Lower leg skin (tissue), 3 donors: ENCODE results near the gene CSNK2A2.

Source experiments
- POLR2A ChIP-seq, 2 donors: fragments of 450-650 bp; IDR thresholded peaks; one replicate each; pipeline ENCODE4 v1.6.1; 2016 to 2017; ENCODE audit warnings: antibody characterized with exemption in 2 of 2, mild to moderate bottlenecking in 1 of 2, moderate library complexity in 1 of 2
- TF ChIP-seq, protein P1 (sequence below), 3 donors: fragments of 450-650 bp; IDR thresholded peaks; one replicate each; pipeline ENCODE4 v1.5.1; 2016; ENCODE audit warnings: antibody characterized with exemption in 3 of 3, mild to moderate bottlenecking in 3 of 3, moderate library complexity in 2 of 3

DNA sequence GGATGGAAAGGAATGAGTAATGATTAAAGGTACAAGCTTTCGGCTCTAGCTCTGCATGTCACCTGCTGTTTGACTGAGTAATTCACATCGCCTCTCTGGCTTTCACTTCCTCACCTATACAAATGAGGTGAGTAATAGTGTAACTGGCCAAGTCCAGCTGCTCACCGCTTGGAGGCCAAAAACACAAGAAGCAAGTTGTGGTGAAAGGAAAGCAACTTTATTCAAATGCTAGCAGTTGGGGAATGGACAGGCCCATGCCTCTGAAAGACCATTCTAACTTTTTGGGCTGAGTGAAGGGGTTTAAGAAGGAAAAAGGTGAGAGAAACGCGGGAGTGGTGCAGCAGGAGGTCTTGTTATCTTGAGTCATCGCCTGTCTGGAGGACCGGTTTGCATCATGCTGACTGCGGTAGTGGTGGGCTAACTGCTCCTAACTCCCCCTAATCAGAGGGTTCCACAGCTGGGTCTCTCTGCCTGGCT is 45.7 kb upstream of the CSNK2A2 start:
- TF ChIP-seq, protein P1, sequence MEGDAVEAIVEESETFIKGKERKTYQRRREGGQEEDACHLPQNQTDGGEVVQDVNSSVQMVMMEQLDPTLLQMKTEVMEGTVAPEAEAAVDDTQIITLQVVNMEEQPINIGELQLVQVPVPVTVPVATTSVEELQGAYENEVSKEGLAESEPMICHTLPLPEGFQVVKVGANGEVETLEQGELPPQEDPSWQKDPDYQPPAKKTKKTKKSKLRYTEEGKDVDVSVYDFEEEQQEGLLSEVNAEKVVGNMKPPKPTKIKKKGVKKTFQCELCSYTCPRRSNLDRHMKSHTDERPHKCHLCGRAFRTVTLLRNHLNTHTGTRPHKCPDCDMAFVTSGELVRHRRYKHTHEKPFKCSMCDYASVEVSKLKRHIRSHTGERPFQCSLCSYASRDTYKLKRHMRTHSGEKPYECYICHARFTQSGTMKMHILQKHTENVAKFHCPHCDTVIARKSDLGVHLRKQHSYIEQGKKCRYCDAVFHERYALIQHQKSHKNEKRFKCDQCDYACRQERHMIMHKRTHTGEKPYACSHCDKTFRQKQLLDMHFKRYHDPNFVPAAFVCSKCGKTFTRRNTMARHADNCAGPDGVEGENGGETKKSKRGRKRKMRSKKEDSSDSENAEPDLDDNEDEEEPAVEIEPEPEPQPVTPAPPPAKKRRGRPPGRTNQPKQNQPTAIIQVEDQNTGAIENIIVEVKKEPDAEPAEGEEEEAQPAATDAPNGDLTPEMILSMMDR (IDR thresholded peaks at IDR 0.05) = no peak
- TF ChIP-seq POLR2A (IDR thresholded peaks at IDR 0.05) = no peak
